Bronchial epithelial cell (primary cell): Measurements from ENCODE around the gene CHKB. TPM values are rescaled to one million over a fixed set of nuclear protein-coding genes. Genes with fewer than 3 reads are reported as not detected.

Experiments used
- DNase-seq: peaks from one replicate; pipeline ENCODE4 v3.0.0-alpha.2; 2010; ENCODE audit warnings: low read depth
- FAIRE-seq: peaks from 2 replicates; lab custom pipeline; 2011; peaks lifted over from hg19 to GRCh38; lab: Jason Lieb, UNC
- H3K27me3 ChIP-seq: 2 replicates; pipeline ENCODE4 v1.5.1; 2011; ENCODE audit warnings: low read length; ENCODE audit not compliant: control insufficient read depth, insufficient read depth
- H3K36me3 ChIP-seq: 2 replicates; pipeline ENCODE4 v1.5.1; 2011; ENCODE audit warnings: low read length; ENCODE audit not compliant: control insufficient read depth, insufficient read depth
- H3K4me3 ChIP-seq: 2 replicates; pipeline ENCODE4 v1.5.1; 2011; ENCODE audit warnings: mild to moderate bottlenecking, low read depth, low read length, control low read depth
- CTCF ChIP-seq: IDR thresholded peaks from 2 replicates; pipeline ENCODE4 v1.5.1; 2011; ENCODE audit warnings: mild to moderate bottlenecking, moderate library complexity, low read length, control low read depth, inconsistent platforms; ENCODE audit not compliant: insufficient read depth, severe bottlenecking
- total RNA-seq: library from RNA; depleted of rRNA; stranded (reverse); fragments of >200 nt; gene quantifications from 2 replicates; pipeline ENCODE4 v1.2.1, GENCODE V29; 2014

CHKB gene
- total RNA-seq, 1 donor from 2014 or later = 27.6 TPM

- H3K4me3 ChIP-seq = no peak overlapping the region
- peak; percentile 12 for TF ChIP-seq CTCF
- FAIRE-seq (no peak), DNase-seq (no peak)
- H3K27me3 ChIP-seq = peaks cover 13% of the 10 kb centered on the region
- H3K36me3 ChIP-seq = no peaks in the 10 kb centered on the region
These were observed 23.7 kb upstream of the CHKB start for GRCh38 chr22:50606165-50606945.

GRCh38 chr22:50605613-50606074 lies 23.0 kb upstream of the CHKB start:
- no peak for FAIRE-seq
- no peak for TF ChIP-seq CTCF
- Histone ChIP-seq H3K4me3 (no peak overlapping the region), H3K27me3 (peaks cover 15% of the 10 kb centered on the region), H3K36me3 (no peaks in the 10 kb centered on the region)
- no peak for DNase-seq

GRCh38 chr22:50605002-50605612 lies 22.5 kb upstream of the CHKB start:
- no peaks in the 10 kb centered on the region for H3K36me3 ChIP-seq
- H3K4me3 ChIP-seq = no peak overlapping the region
- DNase-seq (no peak), FAIRE-seq (no peak)
- peaks cover 15% of the 10 kb centered on the region for H3K27me3 ChIP-seq
- TF ChIP-seq CTCF = no peak

GRCh38 chr22:50604256-50605001 lies 21.8 kb upstream of the CHKB start:
- no peak for TF ChIP-seq CTCF
- no peak for FAIRE-seq

GRCh38 chr22:50603511-50604255 lies 21.0 kb upstream of the CHKB start:
- TF ChIP-seq CTCF = no peak
- H3K36me3 ChIP-seq = no peaks in the 10 kb centered on the region
- FAIRE-seq (no peak), DNase-seq (no peak)
- peaks cover 16% of the 10 kb centered on the region for H3K27me3 ChIP-seq
- no peak overlapping the region for H3K4me3 ChIP-seq

More at GRCh38 chr22:50604256-50605001, 21.8 kb upstream of the CHKB start:
- no peak for DNase-seq
- Histone ChIP-seq H3K4me3 (no peak overlapping the region), H3K27me3 (peaks cover 16% of the 10 kb centered on the region), H3K36me3 (no peaks in the 10 kb centered on the region)
